ENCODE data around the gene KLHL2. TPM values are rescaled to one million over a fixed set of nuclear protein-coding genes. Genes with fewer than 3 reads are reported as not detected.

KLHL2 gene
- total and polyA plus RNA-seq, 9 of the 15 experiments (the other 6 are each of a cell fraction or from before 2014, with no cell fraction given): 2.5 to 11.3 (median 6.1) TPM

DNA sequence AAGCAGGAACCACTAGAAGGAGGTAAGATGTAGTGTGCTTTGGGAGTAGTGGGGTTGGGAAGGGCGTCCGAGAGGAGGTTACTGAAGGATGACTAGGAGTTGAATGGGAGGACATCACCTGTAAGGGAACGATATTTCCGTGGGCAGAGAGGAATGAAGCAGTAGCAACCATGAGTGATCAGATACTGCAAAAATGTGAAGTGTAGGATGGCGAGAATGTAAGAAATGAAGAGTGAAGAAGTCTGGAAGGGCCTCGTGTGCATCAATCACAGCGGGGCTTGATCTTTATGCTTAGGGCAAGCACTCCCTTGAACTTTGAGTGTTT lies 120.7 kb downstream of the KLHL2 start:
- H3K9me1 ChIP-seq (ENCODE audit: control insufficient read depth, insufficient read depth, low read length): no peaks in the 10 kb centered on the region
- in situ Hi-C loops (cut with MboI) (loop anchor here (5.0 kb wide), 1 partner anchor 121 kb away; the partner anchor contains the start of gene KLHL2), intact Hi-C loops (cut with micrococcal nuclease) (no loop called here)
- H3K9ac ChIP-seq (ENCODE audit: insufficient read depth in 1 of 2, low read depth in 2 of 2, low read length in 2 of 2): peak overlapping the region; percentile 74 to 90; a peak in 3 of 4 replicates
- peaks cover 38% of the 10 kb centered on the region for H4K20me1 ChIP-seq (replicated peaks; ENCODE audit: control insufficient read depth, insufficient read depth, low read length)
- DNase-seq (ENCODE audit: extremely low read depth in 1 of 4, low spot score in 3 of 4) (no peak), ATAC-seq (no peak), FAIRE-seq (no peak)
- H3K36me3 ChIP-seq (ENCODE audit: control insufficient read depth, insufficient read depth, low read length): peaks cover 31% of the 10 kb centered on the region
- H3K79me2 ChIP-seq (ENCODE audit: control insufficient read depth, insufficient read depth, low read length): peaks cover 66% of the 10 kb centered on the region
- BruUV-seq (replicated peaks): no TSS peak
- H3K27me3 ChIP-seq (ENCODE audit: control insufficient read depth in 2 of 2, insufficient read depth in 2 of 2, low read length in 2 of 2): no peaks in the 10 kb centered on the region
- peak overlapping the region; percentile 70; the same call in 2 of the 3 replicates for H3K27ac ChIP-seq (ENCODE audit: extremely low read depth, low read depth, low read length)
- peak overlapping the region; percentile 84 for H3K4me3 ChIP-seq
- peak overlapping the region; percentile 99 for H3K4me2 ChIP-seq (ENCODE audit: insufficient read depth, low read length)
- POLR2A ChIA-PET: no interaction called here
- WGBS (ENCODE audit: insufficient coverage, low coverage, missing lambda C conversion rate): 0% methylated on average over 7 of the region's 7 CpGs
- H3K9me3 ChIP-seq (replicated peaks; ENCODE audit: control insufficient read depth, insufficient read depth, low read depth, low read length): no peaks in the 10 kb centered on the region
- CTCF ChIA-PET (ENCODE audit: low intra/inter-chr PET ratio): no interaction called here
- peak overlapping the region; percentile 86; the same call in 1 of the 2 replicates for H2AFZ ChIP-seq (ENCODE audit: low read depth, low read length)
- H3K4me1 ChIP-seq (replicated peaks in 1 of 2; ENCODE audit: control insufficient read depth in 2 of 2, insufficient read depth in 2 of 2, low read length in 2 of 2): peaks cover 9 to 25% of the 10 kb centered on the region in 2 experiments; a peak in 4 of 5 replicates
- TF ChIP-seq TEAD4 (IDR thresholded peaks at IDR 0.05; ENCODE audit: low read length) (no peak), TEAD4 (CRISPR knock-in tag; IDR thresholded peaks at IDR 0.05; ENCODE audit: borderline replicate concordance) (no peak), STAT5B (CRISPR knock-in tag; IDR thresholded peaks at IDR 0.05) (no peak), CREB1 (IDR thresholded peaks at IDR 0.05) (no peak), CREB1 (CRISPR knock-in tag; IDR thresholded peaks at IDR 0.05) (no peak), BRCA1 (IDR thresholded peaks at IDR 0.05) (no peak), BRCA1 (CRISPR knock-in tag; IDR thresholded peaks at IDR 0.05) (no peak), TCF7 (IDR thresholded peaks at IDR 0.05; ENCODE audit: borderline replicate concordance) (no peak), FOXA1 (IDR thresholded peaks at IDR 0.05; ENCODE audit: borderline replicate concordance) (no peak), L3MBTL2 (IDR thresholded peaks at IDR 0.05) (no peak), RFX1 (IDR thresholded peaks at IDR 0.05) (no peak), ZNF224 (CRISPR knock-in tag; IDR thresholded peaks at IDR 0.05) (no peak), ELF4 (CRISPR knock-in tag; IDR thresholded peaks at IDR 0.05) (0 out of 2 replicates have a peak, but pooled peaks have one; percentile 4), HDAC2 (IDR thresholded peaks at IDR 0.05) (0 out of 2 replicates have a peak, but pooled peaks have one; percentile 5)
- TF ChIP-seq, protein P1, sequence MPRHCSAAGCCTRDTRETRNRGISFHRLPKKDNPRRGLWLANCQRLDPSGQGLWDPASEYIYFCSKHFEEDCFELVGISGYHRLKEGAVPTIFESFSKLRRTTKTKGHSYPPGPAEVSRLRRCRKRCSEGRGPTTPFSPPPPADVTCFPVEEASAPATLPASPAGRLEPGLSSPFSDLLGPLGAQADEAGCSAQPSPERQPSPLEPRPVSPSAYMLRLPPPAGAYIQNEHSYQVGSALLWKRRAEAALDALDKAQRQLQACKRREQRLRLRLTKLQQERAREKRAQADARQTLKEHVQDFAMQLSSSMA (CRISPR knock-in tag; IDR thresholded peaks at IDR 0.05): no peak
- TF ChIP-seq, protein P2, sequence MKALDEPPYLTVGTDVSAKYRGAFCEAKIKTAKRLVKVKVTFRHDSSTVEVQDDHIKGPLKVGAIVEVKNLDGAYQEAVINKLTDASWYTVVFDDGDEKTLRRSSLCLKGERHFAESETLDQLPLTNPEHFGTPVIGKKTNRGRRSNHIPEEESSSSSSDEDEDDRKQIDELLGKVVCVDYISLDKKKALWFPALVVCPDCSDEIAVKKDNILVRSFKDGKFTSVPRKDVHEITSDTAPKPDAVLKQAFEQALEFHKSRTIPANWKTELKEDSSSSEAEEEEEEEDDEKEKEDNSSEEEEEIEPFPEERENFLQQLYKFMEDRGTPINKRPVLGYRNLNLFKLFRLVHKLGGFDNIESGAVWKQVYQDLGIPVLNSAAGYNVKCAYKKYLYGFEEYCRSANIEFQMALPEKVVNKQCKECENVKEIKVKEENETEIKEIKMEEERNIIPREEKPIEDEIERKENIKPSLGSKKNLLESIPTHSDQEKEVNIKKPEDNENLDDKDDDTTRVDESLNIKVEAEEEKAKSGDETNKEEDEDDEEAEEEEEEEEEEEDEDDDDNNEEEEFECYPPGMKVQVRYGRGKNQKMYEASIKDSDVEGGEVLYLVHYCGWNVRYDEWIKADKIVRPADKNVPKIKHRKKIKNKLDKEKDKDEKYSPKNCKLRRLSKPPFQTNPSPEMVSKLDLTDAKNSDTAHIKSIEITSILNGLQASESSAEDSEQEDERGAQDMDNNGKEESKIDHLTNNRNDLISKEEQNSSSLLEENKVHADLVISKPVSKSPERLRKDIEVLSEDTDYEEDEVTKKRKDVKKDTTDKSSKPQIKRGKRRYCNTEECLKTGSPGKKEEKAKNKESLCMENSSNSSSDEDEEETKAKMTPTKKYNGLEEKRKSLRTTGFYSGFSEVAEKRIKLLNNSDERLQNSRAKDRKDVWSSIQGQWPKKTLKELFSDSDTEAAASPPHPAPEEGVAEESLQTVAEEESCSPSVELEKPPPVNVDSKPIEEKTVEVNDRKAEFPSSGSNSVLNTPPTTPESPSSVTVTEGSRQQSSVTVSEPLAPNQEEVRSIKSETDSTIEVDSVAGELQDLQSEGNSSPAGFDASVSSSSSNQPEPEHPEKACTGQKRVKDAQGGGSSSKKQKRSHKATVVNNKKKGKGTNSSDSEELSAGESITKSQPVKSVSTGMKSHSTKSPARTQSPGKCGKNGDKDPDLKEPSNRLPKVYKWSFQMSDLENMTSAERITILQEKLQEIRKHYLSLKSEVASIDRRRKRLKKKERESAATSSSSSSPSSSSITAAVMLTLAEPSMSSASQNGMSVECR (CRISPR knock-in tag; IDR thresholded peaks at IDR 0.05): peak; percentile 51; the same call in 1 of the 2 replicates
